Left ventricle myocardium superior (tissue), 1 donor: ENCODE data around the gene MIER1. TPM values are rescaled to one million over a fixed set of nuclear protein-coding genes. Genes with fewer than 3 reads are reported as not detected.

Experiments used
- total RNA-seq: library from RNA; stranded (reverse); fragmentation: NEBNext Ultra II Directional; extraction: Animal tissue kit (Norgen Biotek cat#: 25700); gene quantifications from one replicate; pipeline ENCODE4 v1.2.1, GENCODE V29; 2021
- donor health status: DM: no; HTN: yes; CAD: no; lungs with severe emphysema.

Gene MIER1
- total RNA-seq, 1 donor from 2014 or later, result 19.1 TPM

Other genes starting within 250 kb of the MIER1 start
- gene DYNLT5, start 172.5 kb upstream of the MIER1 start, total RNA-seq, result 2.2 TPM
- gene INSL5, start 123.7 kb upstream of the MIER1 start, total RNA-seq, result not detected
- 8.4 TPM for gene DNAI4, start 134 bp upstream of the MIER1 start, total RNA-seq
- gene SLC35D1, start 129.2 kb downstream of the MIER1 start, total RNA-seq, result 2.7 TPM
- gene C1orf141, start 210.0 kb downstream of the MIER1 start, total RNA-seq, result not detected
- not detected for gene IL23R, start 241.5 kb downstream of the MIER1 start, total RNA-seq